ENCODE measurements around the gene KCNJ6.

- no peak for TF ChIP-seq POLR2A (IDR thresholded peaks at IDR 0.05; ENCODE audit: low read length)
- TF ChIP-seq GATA1 (IDR thresholded peaks at IDR 0.05; ENCODE audit: low read depth, low read length), result no peak
These were observed 329.1 kb downstream of the KCNJ6 start for GRCh38 chr21:37587203-37587602.

All from erythroblast (primary cell).